A673 (cell line): ENCODE measurements around the gene NXNL2.

Experiments
- EZH2 ChIP-seq: fragments of 200-600 bp; sonication (generic); IDR thresholded peaks from 2 replicates; pipeline ENCODE4 v1.6.1; 2017; ENCODE audit warnings: borderline replicate concordance, low read depth, mild to moderate bottlenecking, mixed read lengths, antibody characterized with exemption, low read length; ENCODE audit not compliant: poor library complexity, severe bottlenecking
- TF ChIP-seq, protein P1 (sequence below): fragments of 300-800, 200-600 bp; sonication (generic); conservative IDR thresholded peaks from 2 replicates; pipeline ENCODE4 v1.5.1; 2017; ENCODE audit warnings: low read depth, mild to moderate bottlenecking, antibody characterized with exemption, low read length, moderate library complexity, mixed read lengths

DNA sequence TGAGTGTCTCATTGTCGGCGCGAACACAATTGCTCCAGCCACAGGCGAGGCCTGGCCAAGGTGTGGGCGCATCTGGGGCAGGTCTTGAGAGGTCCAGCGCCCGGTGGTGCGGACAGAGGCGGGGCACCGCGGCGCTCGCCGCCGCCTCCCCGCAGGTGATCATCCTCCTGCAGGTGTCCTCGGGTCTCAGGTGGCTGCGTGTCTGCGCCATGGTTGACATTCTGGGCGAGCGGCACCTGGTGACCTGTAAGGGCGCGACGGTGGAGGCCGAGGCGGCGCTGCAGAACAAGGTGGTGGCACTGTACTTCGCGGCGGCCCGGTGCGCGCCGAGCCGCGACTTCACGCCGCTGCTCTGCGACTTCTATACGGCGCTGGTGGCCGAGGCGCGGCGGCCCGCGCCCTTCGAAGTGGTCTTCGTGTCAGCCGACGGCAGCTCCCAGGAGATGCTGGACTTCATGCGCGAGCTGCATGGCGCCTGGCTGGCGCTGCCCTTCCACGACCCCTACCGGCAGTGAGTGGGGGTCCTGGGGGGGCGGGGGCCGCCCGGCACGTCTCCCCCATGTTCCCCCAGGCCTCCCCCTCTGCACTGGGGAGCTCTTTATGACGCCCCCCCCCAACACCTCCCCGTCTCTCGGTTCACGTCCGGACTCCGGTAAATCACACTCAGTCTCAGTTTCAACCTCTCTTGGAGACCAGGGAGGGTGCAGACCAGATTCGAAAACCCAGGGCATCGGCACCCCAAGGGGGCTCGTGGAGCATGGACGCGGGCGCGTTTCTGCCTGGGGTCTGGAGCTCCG lies 446 bp downstream of the NXNL2 start:
- TF ChIP-seq, protein P1, sequence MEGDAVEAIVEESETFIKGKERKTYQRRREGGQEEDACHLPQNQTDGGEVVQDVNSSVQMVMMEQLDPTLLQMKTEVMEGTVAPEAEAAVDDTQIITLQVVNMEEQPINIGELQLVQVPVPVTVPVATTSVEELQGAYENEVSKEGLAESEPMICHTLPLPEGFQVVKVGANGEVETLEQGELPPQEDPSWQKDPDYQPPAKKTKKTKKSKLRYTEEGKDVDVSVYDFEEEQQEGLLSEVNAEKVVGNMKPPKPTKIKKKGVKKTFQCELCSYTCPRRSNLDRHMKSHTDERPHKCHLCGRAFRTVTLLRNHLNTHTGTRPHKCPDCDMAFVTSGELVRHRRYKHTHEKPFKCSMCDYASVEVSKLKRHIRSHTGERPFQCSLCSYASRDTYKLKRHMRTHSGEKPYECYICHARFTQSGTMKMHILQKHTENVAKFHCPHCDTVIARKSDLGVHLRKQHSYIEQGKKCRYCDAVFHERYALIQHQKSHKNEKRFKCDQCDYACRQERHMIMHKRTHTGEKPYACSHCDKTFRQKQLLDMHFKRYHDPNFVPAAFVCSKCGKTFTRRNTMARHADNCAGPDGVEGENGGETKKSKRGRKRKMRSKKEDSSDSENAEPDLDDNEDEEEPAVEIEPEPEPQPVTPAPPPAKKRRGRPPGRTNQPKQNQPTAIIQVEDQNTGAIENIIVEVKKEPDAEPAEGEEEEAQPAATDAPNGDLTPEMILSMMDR, result no peak
- no peak for TF ChIP-seq EZH2
